IgD-negative memory B cell (primary cell): ENCODE measurements around the gene EIPR1. TPM values are rescaled to one million over a fixed set of nuclear protein-coding genes. Genes with fewer than 3 reads are reported as not detected.
"Not testable (repeated sequence)": the region's sequence is repeated elsewhere in the genome, so short reads cannot be mapped to it uniquely, and the experiment has no call there.

ENCODE experiments used
- H3K27ac Mint-ChIP-seq, 3 donors: one replicate each; pipeline ENCODE4 v1.8.0; 2020 to 2022; ENCODE audit warnings: mild to moderate bottlenecking in 3 of 3, mixed read lengths in 3 of 3, moderate library complexity in 1 of 3
- H3K27me3 Mint-ChIP-seq: one replicate; pipeline ENCODE4 v1.8.0; 2021; ENCODE audit warnings: mixed read lengths
- H3K36me3 Mint-ChIP-seq: one replicate; pipeline ENCODE4 v1.8.0; 2020; ENCODE audit warnings: mild to moderate bottlenecking, mixed read lengths
- H3K4me1 Mint-ChIP-seq, 3 donors: one replicate each; pipeline ENCODE4 v1.8.0; 2020 to 2022; ENCODE audit warnings: mixed read lengths in 3 of 3, mild to moderate bottlenecking in 1 of 3
- H3K4me3 Mint-ChIP-seq, 4 donors: one replicate each; pipeline ENCODE4 v1.8.0; 2020 to 2022; ENCODE audit warnings: mild to moderate bottlenecking in 4 of 4, mixed read lengths in 4 of 4, moderate library complexity in 3 of 4
- H3K9me3 Mint-ChIP-seq, 3 donors: one replicate each; pipeline ENCODE4 v1.8.0; 2020 to 2021; ENCODE audit warnings: mixed read lengths in 3 of 3, mild to moderate bottlenecking in 1 of 3
- polyA plus RNA-seq: library from polyadenylated mRNA; unstranded; fragments of 300-500 nt; fragmentation: Illumina TruSeq; gene quantifications from one replicate; pipeline ENCODE4 v1.2.3, GENCODE V29; 2021

EIPR1 gene
- polyA plus RNA-seq, 1 donor from 2014 or later = 41.5 TPM

GRCh38 chr2:3207091-3207491 lies 170.5 kb downstream of the EIPR1 start:
- no peaks in the 10 kb centered on the region for H3K9me3 Mint-ChIP-seq
- no peak overlapping the region for H3K27ac Mint-ChIP-seq
- H3K4me1 Mint-ChIP-seq = peaks cover 0 to 1% (median 0%) of the 10 kb centered on the region in 3 donors
- H3K4me3 Mint-ChIP-seq = no peak overlapping the region
- H3K36me3 Mint-ChIP-seq = peaks cover 8% of the 10 kb centered on the region
- H3K27me3 Mint-ChIP-seq = no peaks in the 10 kb centered on the region

GRCh38 chr2:3205845-3206244 lies 171.8 kb downstream of the EIPR1 start:
- Mint-ChIP-seq H3K36me3 (peaks cover 6% of the 10 kb centered on the region), H3K27ac (peak overlapping the region in 1 of 3 donors; percentile 51), H3K4me1 (peaks cover 0 to 1% (median 0%) of the 10 kb centered on the region in 3 donors), H3K27me3 (no peaks in the 10 kb centered on the region), H3K4me3 (no peak overlapping the region), H3K9me3 (no peaks in the 10 kb centered on the region)

- Mint-ChIP-seq H3K4me3 (no peak overlapping the region), H3K27ac (no peak overlapping the region), H3K4me1 (no peaks in the 10 kb centered on the region), H3K36me3 (peaks cover 6% of the 10 kb centered on the region), H3K27me3 (no peaks in the 10 kb centered on the region), H3K9me3 (no peaks in the 10 kb centered on the region)
Measured at GRCh38 chr2:3204031-3204821, 173.4 kb downstream of the EIPR1 start.

GRCh38 chr2:3203497-3204019 lies 174.1 kb downstream of the EIPR1 start:
- no peak overlapping the region for H3K4me3 Mint-ChIP-seq
- H3K36me3 Mint-ChIP-seq = peaks cover 6% of the 10 kb centered on the region
- H3K27ac Mint-ChIP-seq = no peak overlapping the region
- no peaks in the 10 kb centered on the region for H3K9me3 Mint-ChIP-seq
- no peaks in the 10 kb centered on the region for H3K27me3 Mint-ChIP-seq
- peaks cover 0 to 1% (median 1%) of the 10 kb centered on the region in 3 donors for H3K4me1 Mint-ChIP-seq

GRCh38 chr2:3202926-3203325 lies 174.7 kb downstream of the EIPR1 start:
- Mint-ChIP-seq H3K36me3 (peaks cover 6% of the 10 kb centered on the region), H3K4me1 (peaks cover 0 to 3% (median 2%) of the 10 kb centered on the region in 3 donors), H3K9me3 (no peaks in the 10 kb centered on the region), H3K27ac (no peak overlapping the region), H3K27me3 (no peaks in the 10 kb centered on the region), H3K4me3 (no peak overlapping the region)

- Mint-ChIP-seq H3K36me3 (peaks cover 4% of the 10 kb centered on the region), H3K4me1 (peaks cover 0 to 3% (median 2%) of the 10 kb centered on the region in 3 donors), H3K27me3 (no peaks in the 10 kb centered on the region), H3K27ac (peak overlapping the region in 1 of 3 donors; percentile 88), H3K9me3 (no peaks in the 10 kb centered on the region), H3K4me3 (no peak overlapping the region)
Measured at GRCh38 chr2:3201281-3201680, 176.3 kb downstream of the EIPR1 start.

- H3K4me3 Mint-ChIP-seq = no peak overlapping the region
- no peak overlapping the region for H3K27ac Mint-ChIP-seq
- H3K27me3 Mint-ChIP-seq = no peaks in the 10 kb centered on the region
- peaks cover 6% of the 10 kb centered on the region for H3K36me3 Mint-ChIP-seq
- peaks cover 0 to 3% (median 2%) of the 10 kb centered on the region in 3 donors for H3K4me1 Mint-ChIP-seq
- no peaks in the 10 kb centered on the region for H3K9me3 Mint-ChIP-seq
Measured at GRCh38 chr2:3200420-3200939, 177.1 kb downstream of the EIPR1 start.

- Mint-ChIP-seq H3K4me1 (peaks cover 0 to 4% (median 2%) of the 10 kb centered on the region in 3 donors), H3K36me3 (peaks cover 8% of the 10 kb centered on the region), H3K4me3 (peak overlapping the region in 1 of 4 donors; percentile 75), H3K27me3 (no peaks in the 10 kb centered on the region), H3K9me3 (no peaks in the 10 kb centered on the region), H3K27ac (no peak overlapping the region)
Measured at GRCh38 chr2:3199627-3200345, 177.8 kb downstream of the EIPR1 start.

GRCh38 chr2:3198671-3199192 lies 178.9 kb downstream of the EIPR1 start:
- not testable (repeated sequence) for H3K27ac Mint-ChIP-seq, H3K9me3 Mint-ChIP-seq, H3K4me3 Mint-ChIP-seq, H3K4me1 Mint-ChIP-seq, H3K36me3 Mint-ChIP-seq, H3K27me3 Mint-ChIP-seq

GRCh38 chr2:3198119-3198518 lies 179.5 kb downstream of the EIPR1 start:
- Mint-ChIP-seq H3K9me3 (no peaks in the 10 kb centered on the region), H3K4me1 (peaks cover 0 to 4% (median 2%) of the 10 kb centered on the region in 3 donors), H3K36me3 (peaks cover 8% of the 10 kb centered on the region), H3K27me3 (no peaks in the 10 kb centered on the region), H3K4me3 (peak overlapping the region in 1 of 4 donors; percentile 41), H3K27ac (no peak overlapping the region)

GRCh38 chr2:3197308-3197707 lies 180.3 kb downstream of the EIPR1 start:
- no peaks in the 10 kb centered on the region for H3K9me3 Mint-ChIP-seq
- H3K27me3 Mint-ChIP-seq = no peaks in the 10 kb centered on the region
- H3K4me3 Mint-ChIP-seq = no peak overlapping the region
- peaks cover 8% of the 10 kb centered on the region for H3K36me3 Mint-ChIP-seq
- no peak overlapping the region for H3K27ac Mint-ChIP-seq
- H3K4me1 Mint-ChIP-seq = peaks cover 0 to 4% (median 2%) of the 10 kb centered on the region in 3 donors

- Mint-ChIP-seq H3K9me3 (no peaks in the 10 kb centered on the region), H3K4me1 (peaks cover 0 to 4% (median 2%) of the 10 kb centered on the region in 3 donors), H3K27me3 (no peaks in the 10 kb centered on the region), H3K27ac (no peak overlapping the region), H3K36me3 (peaks cover 6% of the 10 kb centered on the region), H3K4me3 (no peak overlapping the region)
Measured at GRCh38 chr2:3196716-3197115, 180.9 kb downstream of the EIPR1 start.

GRCh38 chr2:3195641-3196476 lies 181.8 kb downstream of the EIPR1 start:
- Mint-ChIP-seq H3K9me3 (no peaks in the 10 kb centered on the region), H3K27me3 (no peaks in the 10 kb centered on the region), H3K36me3 (peaks cover 7% of the 10 kb centered on the region), H3K4me3 (no peak overlapping the region), H3K4me1 (peaks cover 0 to 4% (median 2%) of the 10 kb centered on the region in 3 donors), H3K27ac (no peak overlapping the region)

- Mint-ChIP-seq H3K27ac (no peak overlapping the region), H3K27me3 (no peaks in the 10 kb centered on the region), H3K36me3 (peaks cover 7% of the 10 kb centered on the region)
Measured at GRCh38 chr2:3194828-3195227, 182.8 kb downstream of the EIPR1 start.

More at GRCh38 chr2:3194828-3195227, 182.8 kb downstream of the EIPR1 start:
- Mint-ChIP-seq H3K4me3 (no peak overlapping the region), H3K4me1 (peaks cover 0 to 4% (median 2%) of the 10 kb centered on the region in 3 donors), H3K9me3 (no peaks in the 10 kb centered on the region)
